GM13976 (cell line): ENCODE data around the gene MCF2L2.

ENCODE experiments used
- DNase-seq: peaks from one replicate; pipeline ENCODE4 v3.0.0; 2012; ENCODE audit warnings: low spot score
- in situ Hi-C: fragments of 300-500 bp; cut with MboI; formaldehyde crosslinking; loops from one replicate; pipeline ENCODE4 v1.12.0; 2022; ENCODE audit warnings: low sequenced_read_pairs, mixed read lengths, inconsistent platforms; ENCODE audit not compliant: unreplicated experiment
- TF ChIP-seq, protein P1 (sequence below): IDR thresholded peaks from 2 replicates; pipeline ENCODE4 v1.5.1; 2012; ENCODE audit warnings: borderline replicate concordance, mild to moderate bottlenecking; ENCODE audit not compliant: insufficient read depth; ENCODE audit errors: extremely low read depth, missing control alignments, control extremely low read depth

The MCF2L2 gene

DNA sequence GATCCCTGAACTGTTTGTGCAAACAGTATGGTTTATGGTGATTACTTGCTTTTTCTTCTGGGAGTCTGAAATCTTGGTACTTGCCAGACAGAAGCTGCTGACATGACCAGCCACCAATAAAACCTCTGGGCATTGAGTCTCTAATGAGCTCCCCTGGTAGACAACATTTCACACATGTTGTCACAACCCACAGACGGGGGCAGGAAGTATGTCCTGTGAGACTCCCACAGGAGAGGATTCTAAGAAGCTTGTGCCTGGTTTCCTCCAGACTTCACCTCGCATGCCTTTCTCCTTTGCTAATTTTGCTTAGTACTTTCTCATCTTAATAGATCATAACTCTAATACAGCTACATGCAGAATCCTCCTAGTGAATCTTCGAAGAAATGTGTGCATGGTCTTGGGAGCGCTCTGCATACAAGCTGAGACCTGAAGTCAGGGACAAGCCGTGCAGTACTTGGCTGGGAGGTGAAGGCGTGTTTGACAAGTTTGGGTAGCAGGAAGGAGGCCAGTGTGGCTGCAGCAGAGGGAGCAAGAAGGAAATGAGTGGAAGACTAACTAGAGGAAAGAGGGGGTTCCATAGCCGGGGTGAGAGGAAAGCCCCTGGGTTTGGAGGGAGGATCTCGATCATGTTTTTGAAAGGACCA, 126.4 kb downstream of the MCF2L2 start:
- TF ChIP-seq, protein P1, sequence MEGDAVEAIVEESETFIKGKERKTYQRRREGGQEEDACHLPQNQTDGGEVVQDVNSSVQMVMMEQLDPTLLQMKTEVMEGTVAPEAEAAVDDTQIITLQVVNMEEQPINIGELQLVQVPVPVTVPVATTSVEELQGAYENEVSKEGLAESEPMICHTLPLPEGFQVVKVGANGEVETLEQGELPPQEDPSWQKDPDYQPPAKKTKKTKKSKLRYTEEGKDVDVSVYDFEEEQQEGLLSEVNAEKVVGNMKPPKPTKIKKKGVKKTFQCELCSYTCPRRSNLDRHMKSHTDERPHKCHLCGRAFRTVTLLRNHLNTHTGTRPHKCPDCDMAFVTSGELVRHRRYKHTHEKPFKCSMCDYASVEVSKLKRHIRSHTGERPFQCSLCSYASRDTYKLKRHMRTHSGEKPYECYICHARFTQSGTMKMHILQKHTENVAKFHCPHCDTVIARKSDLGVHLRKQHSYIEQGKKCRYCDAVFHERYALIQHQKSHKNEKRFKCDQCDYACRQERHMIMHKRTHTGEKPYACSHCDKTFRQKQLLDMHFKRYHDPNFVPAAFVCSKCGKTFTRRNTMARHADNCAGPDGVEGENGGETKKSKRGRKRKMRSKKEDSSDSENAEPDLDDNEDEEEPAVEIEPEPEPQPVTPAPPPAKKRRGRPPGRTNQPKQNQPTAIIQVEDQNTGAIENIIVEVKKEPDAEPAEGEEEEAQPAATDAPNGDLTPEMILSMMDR = no peak
- DNase-seq = no peak
- in situ Hi-C loops = no loop called here

DNA sequence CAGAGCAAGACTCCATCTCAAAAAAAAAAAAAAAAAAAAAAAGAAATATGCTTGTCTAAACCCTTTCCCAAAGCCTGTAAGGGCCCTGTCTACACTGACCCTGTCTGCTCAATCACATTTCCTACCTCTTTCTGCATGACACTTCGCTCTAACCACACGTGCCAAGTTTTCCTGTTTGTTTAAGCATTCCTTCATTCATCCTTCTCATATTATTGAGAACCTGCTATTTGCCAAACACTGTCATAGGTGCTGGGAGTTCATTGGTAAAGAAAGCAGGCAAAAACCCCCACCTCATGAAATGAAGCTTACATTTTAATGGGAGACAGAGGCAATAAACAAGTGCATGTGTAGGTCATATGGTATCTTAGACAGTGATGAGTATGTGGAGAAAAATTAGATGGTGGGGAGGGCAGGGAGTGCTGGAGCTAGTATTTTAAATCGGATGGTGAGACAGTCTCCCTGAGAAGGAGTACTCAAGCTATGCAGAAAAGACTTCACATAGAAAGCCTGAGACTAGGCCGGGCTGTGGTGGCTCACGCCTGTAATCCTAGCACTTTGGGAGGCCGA, 127.3 kb downstream of the MCF2L2 start:
- no peak for DNase-seq
- TF ChIP-seq, protein P1 = no peak
- in situ Hi-C loops = no loop called here

DNA sequence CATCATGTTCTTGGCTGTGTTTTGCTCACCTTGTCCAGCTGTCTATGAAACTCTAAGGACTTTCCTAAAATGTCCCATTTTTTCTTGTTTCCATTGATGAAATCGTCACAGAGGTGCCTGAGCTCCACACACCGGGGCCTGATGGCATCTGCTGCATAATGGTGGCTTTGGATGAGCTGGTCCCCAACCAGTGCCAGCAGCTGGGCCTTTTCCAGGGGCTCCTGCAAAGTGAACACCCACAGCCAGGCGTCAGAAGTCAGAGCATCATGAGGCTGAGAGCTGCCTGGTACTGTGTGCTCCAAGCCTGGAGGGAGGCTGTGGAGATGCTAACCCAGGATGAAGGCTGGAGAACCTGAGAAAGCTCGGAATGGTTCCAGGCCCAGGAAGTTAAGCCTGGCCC, 128.4 kb downstream of the MCF2L2 start:
- in situ Hi-C loops = no loop called here
- TF ChIP-seq, protein P1 = no peak
- DNase-seq = no peak

DNA sequence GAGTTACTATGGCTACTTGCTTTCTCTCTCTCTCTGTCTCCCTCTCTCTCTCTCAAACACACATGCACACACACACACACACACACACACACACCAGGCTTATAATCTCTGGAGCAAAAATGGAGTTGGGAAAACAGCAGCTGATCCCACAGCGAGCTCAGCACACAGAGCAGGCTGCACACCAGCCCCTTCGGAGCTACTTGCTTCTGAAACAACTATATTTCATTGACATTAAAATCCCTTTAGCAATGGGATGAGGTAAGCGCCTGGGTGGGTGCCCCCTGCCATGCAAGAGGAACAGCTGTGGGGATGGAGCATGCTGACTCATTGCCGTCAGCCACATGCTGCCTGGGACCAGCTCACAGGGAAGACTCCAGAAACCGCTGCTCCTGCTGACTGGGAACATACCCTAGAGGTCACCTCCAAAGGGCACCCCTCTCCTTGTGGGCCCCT, 129.7 kb downstream of the MCF2L2 start:
- in situ Hi-C loops = no loop called here
- DNase-seq = no peak
- TF ChIP-seq, protein P1 = no peak

DNA sequence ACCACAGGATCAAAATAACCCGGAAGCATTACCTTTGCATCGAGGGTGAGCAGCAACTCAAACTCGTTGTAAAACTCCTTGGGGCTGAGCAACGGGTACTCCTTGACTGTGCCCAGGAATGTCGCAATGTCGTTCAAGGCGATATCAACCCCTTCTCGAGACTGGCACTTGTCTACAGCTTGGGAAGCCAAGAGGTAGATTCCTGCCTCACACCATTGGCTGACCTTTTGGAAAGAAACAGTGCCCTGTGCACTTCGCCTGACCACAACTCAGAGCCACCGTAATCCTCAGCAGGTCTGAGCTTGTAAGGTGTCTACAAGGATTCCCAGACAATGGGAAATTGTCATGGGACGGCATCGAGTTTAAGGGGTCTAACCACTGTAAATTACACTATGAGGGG, 131.5 kb downstream of the MCF2L2 start:
- in situ Hi-C loops = no loop called here
- TF ChIP-seq, protein P1 = no peak

DNA sequence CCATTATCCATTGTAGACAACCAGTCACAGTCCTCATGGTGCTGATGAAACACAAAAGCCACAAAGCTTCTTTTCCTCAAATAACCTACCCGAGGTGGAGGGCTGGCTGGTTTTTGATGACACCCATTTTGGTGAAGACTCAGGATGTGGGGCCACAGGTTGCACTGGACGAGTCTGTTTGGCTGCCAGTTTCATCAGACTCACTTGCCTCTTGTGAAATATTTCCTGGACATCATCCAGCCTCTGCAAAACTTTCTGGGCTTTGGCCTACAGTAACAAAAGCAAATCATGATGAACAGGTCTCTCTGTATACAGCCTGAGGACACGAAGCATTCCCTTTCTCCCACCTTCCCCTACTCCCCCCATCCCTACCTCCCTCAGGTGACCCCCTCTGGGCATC, 133.2 kb downstream of the MCF2L2 start:
- TF ChIP-seq, protein P1 = no peak
- DNase-seq = no peak
- in situ Hi-C loops = no loop called here

More for the DNA sequence above, 131.5 kb downstream of the MCF2L2 start:
- DNase-seq = no peak
